ELR (cell line): ENCODE results near the gene KANK2.
"Not testable (repeated sequence)": the region's sequence is repeated elsewhere in the genome, so short reads cannot be mapped to it uniquely, and the experiment has no call there.

Experiments used
- DNase-seq: peaks from one replicate; pipeline ENCODE4 v3.0.0-alpha.2; 2015; ENCODE audit warnings: low read depth

Gene KANK2

GRCh38 chr19:11140023-11140538, 57.3 kb downstream of the KANK2 start:
- DNase-seq, result not testable (repeated sequence)

- peak; percentile 86 for DNase-seq
Observed at GRCh38 chr19:11138601-11139300, 58.6 kb downstream of the KANK2 start.

- peak; percentile 94 for DNase-seq
Observed at GRCh38 chr19:11137542-11138384, 59.6 kb downstream of the KANK2 start.

GRCh38 chr19:11136400-11137101, 60.8 kb downstream of the KANK2 start:
- DNase-seq, result no peak

GRCh38 chr19:11131471-11131870, 65.9 kb downstream of the KANK2 start:
- DNase-seq, result no peak

GRCh38 chr19:11130824-11131455, 66.4 kb downstream of the KANK2 start:
- DNase-seq, result peak; percentile 81

GRCh38 chr19:11127905-11128304, 69.4 kb downstream of the KANK2 start:
- no peak for DNase-seq

GRCh38 chr19:11125994-11126685, 71.2 kb downstream of the KANK2 start:
- DNase-seq, result peak; percentile 82

- DNase-seq, result not testable (repeated sequence)
Observed at GRCh38 chr19:11124157-11124556, 73.2 kb downstream of the KANK2 start.

GRCh38 chr19:11123114-11123513, 74.2 kb downstream of the KANK2 start:
- DNase-seq, result no peak

GRCh38 chr19:11121963-11122362, 75.4 kb downstream of the KANK2 start:
- not testable (repeated sequence) for DNase-seq

- no peak for DNase-seq
Observed at GRCh38 chr19:11116507-11116906, 80.8 kb downstream of the KANK2 start.

- DNase-seq, result no peak
Observed at GRCh38 chr19:11115895-11116446, 81.4 kb downstream of the KANK2 start.

- no peak for DNase-seq
Observed at GRCh38 chr19:11115042-11115441, 82.3 kb downstream of the KANK2 start.
